ENCODE data around the gene IGSF21.

The IGSF21 gene

DNA sequence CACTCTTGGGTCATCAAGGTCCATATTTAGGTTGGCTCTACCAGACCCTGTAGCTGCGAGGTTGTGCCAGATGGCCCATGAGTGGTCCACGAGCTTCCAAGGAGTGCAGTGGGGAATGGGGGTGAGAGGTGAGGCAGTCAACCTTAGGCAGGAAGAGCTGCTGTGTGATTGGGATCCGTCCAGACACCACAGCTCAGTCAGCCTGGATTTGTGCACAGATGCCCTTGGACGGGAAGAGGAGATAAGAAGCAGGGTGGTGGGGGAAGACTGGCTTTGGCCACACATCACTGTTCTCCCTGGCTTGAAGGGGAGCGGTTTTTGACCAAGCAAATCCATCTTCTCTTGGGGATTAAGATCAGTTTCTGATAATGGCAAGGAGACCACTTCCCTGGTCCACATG is 130.6 kb downstream of the IGSF21 start:
- H3K27me3 ChIP-seq (ENCODE audit: control insufficient read depth, insufficient read depth, low read length): no peaks in the 10 kb centered on the region
- no peaks in the 10 kb centered on the region for H3K36me3 ChIP-seq (ENCODE audit: control insufficient read depth, insufficient read depth, low read length)
- peaks cover 2% of the 10 kb centered on the region; the same call in 1 of the 2 replicates for H3K4me1 ChIP-seq (ENCODE audit: control insufficient read depth, insufficient read depth, low read length)
- WGBS (ENCODE audit: insufficient coverage, insufficient read length): no CpG with 5 or more reads among the region's 5 CpGs
- no peaks in the 10 kb centered on the region for H3K9me3 ChIP-seq (ENCODE audit: control insufficient read depth, insufficient read depth, low read length)
- no peak overlapping the region for H3K27ac ChIP-seq (ENCODE audit: low read length)
- no peak overlapping the region for H3K4me3 ChIP-seq (ENCODE audit: low read length)
- no peak for DNase-seq (ENCODE audit: low read depth, low spot score)

GRCh38 chr1:18239671-18240070 is 132.1 kb downstream of the IGSF21 start:
- Histone ChIP-seq H3K36me3 (ENCODE audit: control insufficient read depth, insufficient read depth, low read length) (no peaks in the 10 kb centered on the region), H3K27me3 (ENCODE audit: control insufficient read depth, insufficient read depth, low read length) (no peaks in the 10 kb centered on the region)
- WGBS (ENCODE audit: insufficient coverage, insufficient read length): no CpG with 5 or more reads among the region's 4 CpGs

DNA sequence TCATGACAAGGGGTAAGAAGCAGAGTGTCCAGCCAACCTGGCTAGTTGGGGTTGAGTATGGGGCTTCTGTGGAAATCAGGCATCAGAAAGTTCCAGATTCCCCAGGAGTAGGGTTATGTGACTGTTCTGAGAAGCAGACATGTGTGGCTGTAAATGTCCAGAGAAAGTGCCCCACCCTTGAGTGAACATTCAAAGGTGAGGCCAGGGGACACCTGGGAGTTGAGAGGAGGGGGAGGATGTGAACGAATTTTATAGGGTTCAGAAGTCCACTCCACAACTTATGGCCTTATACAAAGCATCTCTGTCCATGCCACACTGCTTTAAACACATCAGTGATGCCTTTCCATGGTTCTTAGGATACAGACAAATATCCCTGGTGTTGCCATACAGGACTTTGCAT is 133.3 kb downstream of the IGSF21 start:
- Histone ChIP-seq H3K4me3 (ENCODE audit: low read length) (no peak overlapping the region), H3K27me3 (ENCODE audit: control insufficient read depth, insufficient read depth, low read length) (no peaks in the 10 kb centered on the region), H3K9me3 (ENCODE audit: control insufficient read depth, insufficient read depth, low read length) (no peaks in the 10 kb centered on the region), H3K4me1 (ENCODE audit: control insufficient read depth, insufficient read depth, low read length) (peaks cover 2% of the 10 kb centered on the region; the same call in 1 of the 2 replicates), H3K36me3 (ENCODE audit: control insufficient read depth, insufficient read depth, low read length) (no peaks in the 10 kb centered on the region), H3K27ac (ENCODE audit: low read length) (no peak overlapping the region)
- DNase-seq (ENCODE audit: low read depth, low spot score): no peak
- WGBS (ENCODE audit: insufficient coverage, insufficient read length): no CpG with 5 or more reads among the region's 1 CpG

More at GRCh38 chr1:18239671-18240070, 132.1 kb downstream of the IGSF21 start:
- H3K4me3 ChIP-seq (ENCODE audit: low read length): no peak overlapping the region
- H3K4me1 ChIP-seq (ENCODE audit: control insufficient read depth, insufficient read depth, low read length): peaks cover 2% of the 10 kb centered on the region; the same call in 1 of the 2 replicates
- no peaks in the 10 kb centered on the region for H3K9me3 ChIP-seq (ENCODE audit: control insufficient read depth, insufficient read depth, low read length)
- no peak overlapping the region for H3K27ac ChIP-seq (ENCODE audit: low read length)
- no peak for DNase-seq (ENCODE audit: low read depth, low spot score)

- Histone ChIP-seq H3K4me1 (ENCODE audit: control insufficient read depth, insufficient read depth, low read length) (peaks cover 2% of the 10 kb centered on the region; the same call in 1 of the 2 replicates), H3K36me3 (ENCODE audit: control insufficient read depth, insufficient read depth, low read length) (no peaks in the 10 kb centered on the region), H3K27ac (ENCODE audit: low read length) (no peak overlapping the region), H3K4me3 (ENCODE audit: low read length) (no peak overlapping the region), H3K9me3 (ENCODE audit: control insufficient read depth, insufficient read depth, low read length) (no peaks in the 10 kb centered on the region), H3K27me3 (ENCODE audit: control insufficient read depth, insufficient read depth, low read length) (no peaks in the 10 kb centered on the region; the same call in 1 of the 2 replicates)
- WGBS (ENCODE audit: insufficient coverage, insufficient read length): no CpG with 5 or more reads among the region's 7 CpGs
- no peak for DNase-seq (ENCODE audit: low read depth, low spot score)
Measured at GRCh38 chr1:18241891-18242290, 134.3 kb downstream of the IGSF21 start.

DNA sequence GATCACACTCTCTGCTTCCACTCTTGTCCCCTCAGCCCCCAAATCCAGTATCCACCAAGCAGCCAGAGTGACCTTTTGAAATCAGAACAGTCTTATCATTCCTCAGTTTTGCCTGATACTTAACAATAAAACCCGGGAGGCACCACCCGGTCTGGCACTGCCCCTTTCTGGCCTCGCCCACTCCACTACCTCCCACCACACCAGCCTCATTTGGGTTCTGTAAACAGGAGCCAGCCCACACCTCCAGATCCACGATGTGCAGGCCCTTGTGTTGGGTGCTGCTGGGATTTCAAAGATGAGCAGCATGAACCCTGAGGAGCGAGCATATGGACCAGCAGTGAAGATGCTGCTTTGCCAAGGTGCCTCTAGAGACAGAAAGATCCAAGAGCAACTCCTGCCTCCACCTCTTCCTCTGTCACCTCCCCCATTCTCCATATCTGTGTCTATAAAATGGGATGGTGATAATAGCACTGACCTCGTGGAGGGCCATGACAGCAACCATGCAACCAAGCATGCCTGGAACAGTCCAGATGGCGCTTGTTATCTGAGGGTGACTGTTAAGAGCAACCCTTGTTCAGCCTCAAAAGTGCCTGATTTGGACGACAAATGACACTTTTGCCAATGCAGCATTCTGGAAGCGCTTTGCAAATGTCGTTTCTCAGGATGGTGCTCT is 136.0 kb downstream of the IGSF21 start:
- H3K9me3 ChIP-seq (ENCODE audit: control insufficient read depth, insufficient read depth, low read length): no peaks in the 10 kb centered on the region
- no peak overlapping the region for H3K27ac ChIP-seq (ENCODE audit: low read length)
- no peak overlapping the region for H3K4me3 ChIP-seq (ENCODE audit: low read length)
- WGBS (ENCODE audit: insufficient coverage, insufficient read length): no CpG with 5 or more reads among the region's 10 CpGs
- peaks cover 2% of the 10 kb centered on the region; the same call in 1 of the 2 replicates for H3K4me1 ChIP-seq (ENCODE audit: control insufficient read depth, insufficient read depth, low read length)
- DNase-seq (ENCODE audit: low read depth, low spot score): no peak
- H3K36me3 ChIP-seq (ENCODE audit: control insufficient read depth, insufficient read depth, low read length): no peaks in the 10 kb centered on the region
- no peaks in the 10 kb centered on the region; the same call in 1 of the 2 replicates for H3K27me3 ChIP-seq (ENCODE audit: control insufficient read depth, insufficient read depth, low read length)

GRCh38 chr1:18244762-18245161 is 137.2 kb downstream of the IGSF21 start:
- WGBS (ENCODE audit: insufficient coverage, insufficient read length): no CpG with 5 or more reads among the region's 1 CpG
- H3K9me3 ChIP-seq (ENCODE audit: control insufficient read depth, insufficient read depth, low read length): no peaks in the 10 kb centered on the region

DNA sequence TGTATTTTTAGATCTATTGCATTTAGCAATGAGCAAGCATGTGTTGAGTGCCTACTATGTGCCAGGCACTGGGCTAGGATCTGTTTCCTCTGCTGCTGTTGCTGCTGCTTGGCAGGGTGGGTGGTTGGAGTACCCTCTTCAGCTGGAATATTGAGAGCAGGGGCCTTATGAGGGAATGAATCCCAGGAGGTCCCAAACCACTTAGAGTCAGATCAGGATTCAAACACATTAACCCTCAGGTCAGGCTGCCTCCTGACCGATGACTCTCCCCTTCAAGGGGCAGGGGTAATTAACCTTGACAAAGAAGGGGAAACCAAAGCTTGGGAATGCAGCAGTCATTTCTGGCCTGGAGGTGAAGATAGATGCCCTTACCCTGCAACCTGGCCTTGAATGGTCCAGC is 138.0 kb downstream of the IGSF21 start:
- Histone ChIP-seq H3K4me3 (ENCODE audit: low read length) (no peak overlapping the region), H3K4me1 (ENCODE audit: control insufficient read depth, insufficient read depth, low read length) (no peaks in the 10 kb centered on the region; the same call in none of the 2 replicates), H3K27ac (ENCODE audit: low read length) (no peak overlapping the region), H3K27me3 (ENCODE audit: control insufficient read depth, insufficient read depth, low read length) (no peaks in the 10 kb centered on the region; the same call in 1 of the 2 replicates), H3K9me3 (ENCODE audit: control insufficient read depth, insufficient read depth, low read length) (no peaks in the 10 kb centered on the region), H3K36me3 (ENCODE audit: control insufficient read depth, insufficient read depth, low read length) (no peaks in the 10 kb centered on the region)
- no CpG with 5 or more reads among the region's 1 CpG for WGBS (ENCODE audit: insufficient coverage, insufficient read length)
- no peak for DNase-seq (ENCODE audit: low read depth, low spot score)

More at GRCh38 chr1:18244762-18245161, 137.2 kb downstream of the IGSF21 start:
- no peaks in the 10 kb centered on the region; the same call in none of the 2 replicates for H3K4me1 ChIP-seq (ENCODE audit: control insufficient read depth, insufficient read depth, low read length)
- H3K27ac ChIP-seq (ENCODE audit: low read length): no peak overlapping the region
- no peaks in the 10 kb centered on the region; the same call in 1 of the 2 replicates for H3K27me3 ChIP-seq (ENCODE audit: control insufficient read depth, insufficient read depth, low read length)
- no peaks in the 10 kb centered on the region for H3K36me3 ChIP-seq (ENCODE audit: control insufficient read depth, insufficient read depth, low read length)
- H3K4me3 ChIP-seq (ENCODE audit: low read length): no peak overlapping the region
- DNase-seq (ENCODE audit: low read depth, low spot score): no peak

GRCh38 chr1:18246543-18246942 is 138.9 kb downstream of the IGSF21 start:
- no peaks in the 10 kb centered on the region; the same call in 1 of the 2 replicates for H3K27me3 ChIP-seq (ENCODE audit: control insufficient read depth, insufficient read depth, low read length)
- H3K27ac ChIP-seq (ENCODE audit: low read length): no peak overlapping the region
- no CpG with 5 or more reads among the region's 6 CpGs for WGBS (ENCODE audit: insufficient coverage, insufficient read length)
- H3K9me3 ChIP-seq (ENCODE audit: control insufficient read depth, insufficient read depth, low read length): no peaks in the 10 kb centered on the region
- no peaks in the 10 kb centered on the region; the same call in none of the 2 replicates for H3K4me1 ChIP-seq (ENCODE audit: control insufficient read depth, insufficient read depth, low read length)
- H3K36me3 ChIP-seq (ENCODE audit: control insufficient read depth, insufficient read depth, low read length): no peaks in the 10 kb centered on the region
- DNase-seq (ENCODE audit: low read depth, low spot score): no peak
- H3K4me3 ChIP-seq (ENCODE audit: low read length): no peak overlapping the region

- no peak overlapping the region for H3K27ac ChIP-seq (ENCODE audit: low read length)
- DNase-seq (ENCODE audit: low read depth, low spot score): no peak
- WGBS (ENCODE audit: insufficient coverage, insufficient read length): no CpG with 5 or more reads among the region's 4 CpGs
- no peak overlapping the region for H3K4me3 ChIP-seq (ENCODE audit: low read length)
- no peaks in the 10 kb centered on the region for H3K36me3 ChIP-seq (ENCODE audit: control insufficient read depth, insufficient read depth, low read length)
- H3K27me3 ChIP-seq (ENCODE audit: control insufficient read depth, insufficient read depth, low read length): no peaks in the 10 kb centered on the region; the same call in 1 of the 2 replicates
- no peaks in the 10 kb centered on the region; the same call in none of the 2 replicates for H3K4me1 ChIP-seq (ENCODE audit: control insufficient read depth, insufficient read depth, low read length)
- H3K9me3 ChIP-seq (ENCODE audit: control insufficient read depth, insufficient read depth, low read length): no peaks in the 10 kb centered on the region
Measured at GRCh38 chr1:18247151-18247550, 139.6 kb downstream of the IGSF21 start.

GRCh38 chr1:18249631-18250030 is 142.0 kb downstream of the IGSF21 start:
- H3K4me3 ChIP-seq (ENCODE audit: low read length): no peak overlapping the region
- H3K4me1 ChIP-seq (ENCODE audit: control insufficient read depth, insufficient read depth, low read length): no peaks in the 10 kb centered on the region; the same call in none of the 2 replicates
- WGBS (ENCODE audit: insufficient coverage, insufficient read length): no CpG with 5 or more reads among the region's 3 CpGs
- no peaks in the 10 kb centered on the region for H3K36me3 ChIP-seq (ENCODE audit: control insufficient read depth, insufficient read depth, low read length)
- no peak for DNase-seq (ENCODE audit: low read depth, low spot score)
- H3K27me3 ChIP-seq (ENCODE audit: control insufficient read depth, insufficient read depth, low read length): no peaks in the 10 kb centered on the region; the same call in 1 of the 2 replicates
- H3K27ac ChIP-seq (ENCODE audit: low read length): no peak overlapping the region
- H3K9me3 ChIP-seq (ENCODE audit: control insufficient read depth, insufficient read depth, low read length): no peaks in the 10 kb centered on the region

Measured in iPS DF 6.9 (cell line).